Endodermal cell (in vitro differentiated cells): ENCODE measurements around the gene KCNMB4. TPM values are rescaled to one million over a fixed set of nuclear protein-coding genes. Genes with fewer than 3 reads are reported as not detected.
"Not testable (repeated sequence)": the region's sequence is repeated elsewhere in the genome, so short reads cannot be mapped to it uniquely, and the experiment has no call there.

Experiments
- DNase-seq: peaks from one replicate; pipeline ENCODE4 v3.0.0-alpha.2; 2017
- H3K27ac ChIP-seq: 2 replicates; pipeline ENCODE4 v1.5.1; 2013; ENCODE audit warnings: mild to moderate bottlenecking, low read depth, low read length, moderate library complexity
- H3K27me3 ChIP-seq: 2 replicates; pipeline ENCODE4 v1.6.1; 2013; ENCODE audit warnings: mild to moderate bottlenecking, low read length, moderate library complexity; ENCODE audit not compliant: insufficient read depth, control insufficient read depth, poor library complexity, severe bottlenecking
- H3K36me3 ChIP-seq: 2 replicates; pipeline ENCODE4 v1.7.0; 2013; ENCODE audit warnings: mild to moderate bottlenecking, low read length, moderate library complexity; ENCODE audit not compliant: control insufficient read depth, insufficient read depth
- H3K4me1 ChIP-seq: one replicate; pipeline ENCODE4 v1.7.0; 2013; ENCODE audit warnings: low read length; ENCODE audit not compliant: control insufficient read depth, insufficient read depth
- H3K4me3 ChIP-seq: 2 replicates; pipeline ENCODE4 v1.5.1; 2013; ENCODE audit warnings: mild to moderate bottlenecking, low read length, moderate library complexity
- H3K9ac ChIP-seq: 2 replicates; pipeline ENCODE4 v1.6.1; 2013; ENCODE audit warnings: mild to moderate bottlenecking, low read length, moderate library complexity; ENCODE audit not compliant: poor library complexity, severe bottlenecking; ENCODE audit errors: extremely low read depth
- H3K9me3 ChIP-seq: 2 replicates; pipeline ENCODE4 v1.6.1; 2013; ENCODE audit warnings: mild to moderate bottlenecking, low read length, moderate library complexity; ENCODE audit not compliant: control insufficient read depth
- H3K27ac Mint-ChIP-seq: 2 replicates; pipeline ENCODE4 v1.8.0; 2020; ENCODE audit warnings: mixed read lengths
- H3K27me3 Mint-ChIP-seq: 2 replicates; pipeline ENCODE4 v1.8.0; 2021; ENCODE audit warnings: mild to moderate bottlenecking, mixed read lengths; ENCODE audit not compliant: insufficient read depth
- H3K36me3 Mint-ChIP-seq: 2 replicates; pipeline ENCODE4 v1.8.0; 2020; ENCODE audit warnings: low read depth, mixed read lengths
- H3K4me1 Mint-ChIP-seq: 2 replicates; pipeline ENCODE4 v1.8.0; 2020; ENCODE audit warnings: mixed read lengths
- H3K4me3 Mint-ChIP-seq: 2 replicates; pipeline ENCODE4 v1.8.0; 2020; ENCODE audit warnings: mild to moderate bottlenecking, moderate library complexity, mixed read lengths
- H3K9me3 Mint-ChIP-seq: 2 replicates; pipeline ENCODE4 v1.8.0; 2020; ENCODE audit warnings: mild to moderate bottlenecking, mixed read lengths
- WGBS, 2 experiments: methylation state at CpG; one replicate each; pipeline versions ENCODE4 v1.1.5 to v1.1.7; 2013; ENCODE audit warnings: missing lambda C conversion rate in 2 of 2, mixed read lengths in 1 of 2; ENCODE audit not compliant: insufficient coverage in 1 of 2, insufficient read length in 1 of 2; 5-methylcytosine and 5-hydroxymethylcytosine counted together
- total RNA-seq, 2 donors: library from RNA; stranded (reverse); fragmentation: NEBNext Ultra II Directional in 1 of 2; extraction: Animal tissue kit (Norgen Biotek cat#: 25700) in 1 of 2; gene quantifications; 2 replicates in 1 of 2; 3 replicates in 1 of 2; pipeline ENCODE4 v1.2.1, GENCODE V29; 2021
- TF ChIP-seq, protein P1 (sequence below): fragments of 200-600 bp; sonication (generic); conservative IDR thresholded peaks from 2 replicates; pipeline ENCODE4 v1.5.0; 2021; ENCODE audit warnings: antibody characterized with exemption, mild to moderate bottlenecking

KCNMB4 gene
- total RNA-seq, 2 donors from 2014 or later, result 11.9 to 13.1 TPM

DNA sequence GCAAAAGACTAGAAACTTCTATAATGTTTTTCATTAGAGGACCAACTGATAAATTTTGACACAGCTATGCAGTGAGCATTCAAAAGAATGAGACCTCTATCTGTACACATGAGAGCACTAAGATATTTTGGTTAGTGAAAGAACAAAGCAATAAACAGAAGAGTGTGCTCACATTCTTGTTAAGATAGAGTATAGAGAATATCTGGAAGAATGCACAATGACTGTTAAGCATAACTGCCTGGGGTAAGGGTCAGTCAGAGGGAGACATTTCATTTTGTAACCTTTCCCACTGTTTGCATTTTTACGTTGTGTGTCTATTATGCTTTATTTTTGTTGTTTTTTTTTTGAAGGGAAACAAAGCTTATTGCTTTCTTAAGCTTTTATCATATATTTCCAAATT, 20.7 kb downstream of the KCNMB4 start:
- WGBS, 2 experiments, result 80% methylated on average over 1 of the region's 1 CpG; no CpG with 5 or more reads in 1 of the 2 experiments
- no peak overlapping the region for H3K27ac ChIP-seq
- Mint-ChIP-seq H3K27me3 (no peaks in the 10 kb centered on the region), H3K4me1 (no peaks in the 10 kb centered on the region), H3K4me3 (no peak overlapping the region), H3K27ac (no peak overlapping the region), H3K9me3 (peaks cover 7% of the 10 kb centered on the region), H3K36me3 (peaks cover 24% of the 10 kb centered on the region)
- H3K4me1 ChIP-seq, result no peaks in the 10 kb centered on the region
- H3K9ac ChIP-seq, result no peak overlapping the region
- no peak overlapping the region for H3K4me3 ChIP-seq
- no peak for DNase-seq
- no peaks in the 10 kb centered on the region for H3K36me3 ChIP-seq
- no peaks in the 10 kb centered on the region for H3K27me3 ChIP-seq
- TF ChIP-seq, protein P1, sequence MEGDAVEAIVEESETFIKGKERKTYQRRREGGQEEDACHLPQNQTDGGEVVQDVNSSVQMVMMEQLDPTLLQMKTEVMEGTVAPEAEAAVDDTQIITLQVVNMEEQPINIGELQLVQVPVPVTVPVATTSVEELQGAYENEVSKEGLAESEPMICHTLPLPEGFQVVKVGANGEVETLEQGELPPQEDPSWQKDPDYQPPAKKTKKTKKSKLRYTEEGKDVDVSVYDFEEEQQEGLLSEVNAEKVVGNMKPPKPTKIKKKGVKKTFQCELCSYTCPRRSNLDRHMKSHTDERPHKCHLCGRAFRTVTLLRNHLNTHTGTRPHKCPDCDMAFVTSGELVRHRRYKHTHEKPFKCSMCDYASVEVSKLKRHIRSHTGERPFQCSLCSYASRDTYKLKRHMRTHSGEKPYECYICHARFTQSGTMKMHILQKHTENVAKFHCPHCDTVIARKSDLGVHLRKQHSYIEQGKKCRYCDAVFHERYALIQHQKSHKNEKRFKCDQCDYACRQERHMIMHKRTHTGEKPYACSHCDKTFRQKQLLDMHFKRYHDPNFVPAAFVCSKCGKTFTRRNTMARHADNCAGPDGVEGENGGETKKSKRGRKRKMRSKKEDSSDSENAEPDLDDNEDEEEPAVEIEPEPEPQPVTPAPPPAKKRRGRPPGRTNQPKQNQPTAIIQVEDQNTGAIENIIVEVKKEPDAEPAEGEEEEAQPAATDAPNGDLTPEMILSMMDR, result no peak
- H3K9me3 ChIP-seq, result peaks cover 9% of the 10 kb centered on the region

DNA sequence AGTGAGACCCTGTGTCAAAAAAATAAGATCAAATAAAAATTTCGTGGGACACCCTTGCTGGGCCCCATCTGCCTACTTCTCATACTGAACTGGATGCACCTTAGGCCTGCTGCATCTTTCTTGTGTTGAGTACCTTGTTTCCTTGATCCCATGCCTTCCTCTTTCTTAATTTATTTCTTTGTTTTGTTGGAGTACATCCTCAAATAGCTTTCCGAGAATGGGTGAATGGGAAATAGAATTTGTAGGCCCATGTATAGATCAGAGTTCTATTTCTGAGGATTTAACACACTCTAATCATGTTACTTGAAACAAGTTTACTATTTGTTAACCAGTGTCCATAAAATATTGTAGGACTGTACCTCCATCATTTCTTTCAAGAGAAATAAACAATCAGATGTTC, 23.6 kb downstream of the KCNMB4 start:
- H3K4me1 Mint-ChIP-seq, result no peaks in the 10 kb centered on the region
- H3K36me3 Mint-ChIP-seq, result peaks cover 18% of the 10 kb centered on the region
- Histone ChIP-seq H3K27me3 (no peaks in the 10 kb centered on the region), H3K4me1 (no peaks in the 10 kb centered on the region), H3K36me3 (no peaks in the 10 kb centered on the region), H3K4me3 (no peak overlapping the region), H3K27ac (no peak overlapping the region), H3K9me3 (peaks cover 9% of the 10 kb centered on the region), H3K9ac (no peak overlapping the region)
- no peak overlapping the region for H3K4me3 Mint-ChIP-seq
- TF ChIP-seq, protein P1, result no peak
- 82 to 92% methylated on average over 1 of the region's 2 CpGs for WGBS, 2 experiments
- no peak for DNase-seq
- H3K27ac Mint-ChIP-seq, result no peak overlapping the region
- no peaks in the 10 kb centered on the region for H3K27me3 Mint-ChIP-seq
- H3K9me3 Mint-ChIP-seq, result peaks cover 7% of the 10 kb centered on the region

DNA sequence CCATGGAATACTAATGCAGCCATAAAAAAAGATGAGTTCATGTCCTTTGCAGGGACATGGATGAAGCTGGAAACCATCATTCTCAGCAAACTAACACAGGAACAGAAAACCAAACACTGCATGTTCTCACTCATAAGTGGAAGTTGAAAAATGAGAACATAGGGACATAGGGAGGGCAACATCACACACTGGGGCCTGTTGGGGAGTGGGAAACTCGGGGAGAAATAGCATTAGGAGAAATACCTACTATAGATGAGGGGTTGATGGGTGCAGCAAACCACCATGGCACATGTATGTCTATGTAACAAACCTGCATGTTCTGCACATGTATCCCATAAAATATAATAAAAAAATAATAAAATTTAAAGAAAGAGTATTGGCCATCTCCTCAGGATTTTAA, 26.5 kb downstream of the KCNMB4 start:
- DNase-seq, H3K27me3 ChIP-seq, H3K9ac ChIP-seq, H3K4me3 Mint-ChIP-seq, H3K27ac Mint-ChIP-seq, H3K36me3 ChIP-seq, H3K27me3 Mint-ChIP-seq, H3K4me1 Mint-ChIP-seq, H3K27ac ChIP-seq, H3K9me3 ChIP-seq, H3K4me1 ChIP-seq, H3K4me3 ChIP-seq, H3K9me3 Mint-ChIP-seq: not testable (repeated sequence)
- peaks cover 26% of the 10 kb centered on the region for H3K36me3 Mint-ChIP-seq
- 100% methylated on average over 1 of the region's 1 CpG; no CpG with 5 or more reads in 1 of the 2 experiments for WGBS, 2 experiments
